LNCAP (cell line): Measurements from ENCODE around the gene PCARE.

Experiments
- CTCF ChIP-seq: fragments of 450-650 bp; IDR thresholded peaks from 2 replicates; pipeline ENCODE4 v1.5.1; 2017; ENCODE audit warnings: mild to moderate bottlenecking

PCARE gene

GRCh38 chr2:29082804-29083495 is 8.6 kb upstream of the PCARE start:
- TF ChIP-seq CTCF, result no peak

GRCh38 chr2:29080886-29081743 is 6.8 kb upstream of the PCARE start:
- TF ChIP-seq CTCF, result no peak

- TF ChIP-seq CTCF, result no peak
Measured at GRCh38 chr2:29079887-29080286, 5.6 kb upstream of the PCARE start.

GRCh38 chr2:29075894-29076705 is 1.8 kb upstream of the PCARE start:
- TF ChIP-seq CTCF, result no peak

GRCh38 chr2:29073933-29074332 is 390 bp downstream of the PCARE start:
- TF ChIP-seq CTCF, result no peak

- TF ChIP-seq CTCF, result no peak
Measured at GRCh38 chr2:29072971-29073725, 1.2 kb downstream of the PCARE start.

- TF ChIP-seq CTCF, result no peak
Measured at GRCh38 chr2:29072251-29072650, 2.1 kb downstream of the PCARE start.
